Dendritic cell treated with granulocyte-macrophage colony-stimulating factor and Interleukin-4, amounts not matched to agents 40 ng/mL and 50 ng/mL, for 4 days (primary cell): Measurements from ENCODE around the gene OR6T1.

Experiments used
- H3K27ac Mint-ChIP-seq: one replicate; pipeline ENCODE4 v1.8.0; 2022; ENCODE audit warnings: mild to moderate bottlenecking, mixed read lengths
- H3K27me3 Mint-ChIP-seq: one replicate; pipeline ENCODE4 v1.8.0; 2022; ENCODE audit warnings: mild to moderate bottlenecking, mixed read lengths
- H3K36me3 Mint-ChIP-seq: one replicate; pipeline ENCODE4 v1.8.0; 2022; ENCODE audit warnings: low read depth, mixed read lengths
- H3K4me1 Mint-ChIP-seq: one replicate; pipeline ENCODE4 v1.8.0; 2022; ENCODE audit warnings: low read depth, mixed read lengths
- H3K4me3 Mint-ChIP-seq: one replicate; pipeline ENCODE4 v1.8.0; 2022; ENCODE audit warnings: mild to moderate bottlenecking, moderate library complexity, mixed read lengths
- H3K9me3 Mint-ChIP-seq: one replicate; pipeline ENCODE4 v1.8.0; 2022; ENCODE audit warnings: mixed read lengths
- intact Hi-C: fragments of 100-400 bp; cut with micrococcal nuclease; formaldehyde crosslinking; loops from one replicate; pipeline ENCODE4 v1.15.0; 2022

Gene OR6T1

DNA sequence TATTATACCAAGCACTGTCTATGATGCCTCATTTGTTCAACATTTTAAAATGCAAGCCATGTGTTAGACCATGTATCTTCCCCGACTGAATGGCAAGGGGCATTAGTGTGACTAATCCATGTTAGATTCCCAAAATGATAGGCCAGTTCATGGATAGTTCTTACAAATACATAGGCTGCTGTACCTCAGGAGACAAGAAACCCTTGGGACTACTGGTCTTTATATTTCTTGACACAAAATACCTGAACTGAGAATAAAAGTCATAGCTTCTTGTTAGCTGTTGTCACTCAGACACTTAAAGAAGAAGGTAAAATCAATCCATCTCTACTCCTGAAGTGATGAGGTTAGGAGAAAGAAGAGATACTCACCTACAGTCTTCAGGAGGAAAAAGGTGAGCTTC is 41.8 kb downstream of the OR6T1 start, which contains the start of gene OR8D4:
TSS of gene OR8D4 (plus strand) at position 301 of the 400 bp plus-strand sequence. CDS start 4,265 bp downstream, outside the sequence.
- intact Hi-C loops: no loop called here

GRCh38 chr11:123899792-123900191 is 43.8 kb downstream of the OR6T1 start:
- intact Hi-C loops: no loop called here
- no peaks in the 10 kb centered on the region for H3K9me3 Mint-ChIP-seq
- H3K27ac Mint-ChIP-seq: no peak overlapping the region
- H3K4me3 Mint-ChIP-seq: no peak overlapping the region
- H3K4me1 Mint-ChIP-seq: no peaks in the 10 kb centered on the region
- no peaks in the 10 kb centered on the region for H3K27me3 Mint-ChIP-seq
- no peaks in the 10 kb centered on the region for H3K36me3 Mint-ChIP-seq

More for the DNA sequence above, 41.8 kb downstream of the OR6T1 start, which contains the start of gene OR8D4:
- H3K9me3 Mint-ChIP-seq: no peaks in the 10 kb centered on the region
- H3K27me3 Mint-ChIP-seq: no peaks in the 10 kb centered on the region
- H3K4me3 Mint-ChIP-seq: no peak within 1 kb of the TSS
- no peak within 1 kb of the TSS for H3K27ac Mint-ChIP-seq
- H3K36me3 Mint-ChIP-seq: no peaks in the 10 kb centered on the region
- H3K4me1 Mint-ChIP-seq: no peaks in the 10 kb centered on the region
